HG03139 (cell line): Measurements from ENCODE around the gene STAT1.
"Not testable (repeated sequence)": the region's sequence is repeated elsewhere in the genome, so short reads cannot be mapped to it uniquely, and the experiment has no call there.

Source experiments
- ATAC-seq: cut with Tn5 transposase; IDR thresholded peaks from one replicate; pipeline ENCODE4 v1.9.1; 2021; ENCODE audit not compliant: unreplicated experiment

Gene STAT1

DNA sequence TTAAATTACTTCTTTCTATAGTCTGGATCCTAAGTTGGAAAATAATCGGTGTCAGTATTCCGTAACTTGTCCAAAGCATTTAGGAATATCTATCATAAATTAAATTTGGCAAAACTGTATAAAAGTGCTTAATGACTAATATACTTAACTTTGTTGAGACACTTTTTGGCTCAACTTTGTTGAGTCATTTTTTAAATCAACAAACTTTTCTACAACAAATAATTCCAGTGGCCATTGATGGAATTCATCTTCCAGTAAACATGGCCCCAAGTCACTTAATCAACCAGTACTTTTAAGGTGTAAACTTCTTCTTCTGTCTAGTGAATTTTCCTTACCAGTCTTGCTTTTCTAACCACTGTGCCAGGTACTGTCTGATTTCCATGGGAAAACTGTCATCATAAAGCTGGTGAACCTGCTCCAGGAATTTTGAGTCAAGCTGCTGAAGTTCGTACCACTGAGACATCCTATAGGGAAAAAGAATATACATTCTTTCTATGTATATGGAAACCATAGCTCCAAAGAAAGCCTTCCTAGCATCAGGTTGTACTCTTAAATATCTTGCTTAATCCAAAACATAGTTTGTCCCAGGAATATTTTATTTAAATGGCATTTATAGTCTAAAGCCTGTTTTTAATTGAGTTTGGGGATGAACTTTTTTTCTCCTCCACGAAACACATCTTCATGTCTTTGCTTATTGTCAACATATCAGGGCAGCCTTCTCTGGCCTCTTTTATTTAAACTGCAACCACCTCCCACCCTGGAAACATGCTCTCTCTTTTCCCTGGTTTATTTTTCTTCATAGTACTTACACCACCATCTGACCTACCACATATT, 4.2 kb downstream of the STAT1 start:
- no peak for ATAC-seq

DNA sequence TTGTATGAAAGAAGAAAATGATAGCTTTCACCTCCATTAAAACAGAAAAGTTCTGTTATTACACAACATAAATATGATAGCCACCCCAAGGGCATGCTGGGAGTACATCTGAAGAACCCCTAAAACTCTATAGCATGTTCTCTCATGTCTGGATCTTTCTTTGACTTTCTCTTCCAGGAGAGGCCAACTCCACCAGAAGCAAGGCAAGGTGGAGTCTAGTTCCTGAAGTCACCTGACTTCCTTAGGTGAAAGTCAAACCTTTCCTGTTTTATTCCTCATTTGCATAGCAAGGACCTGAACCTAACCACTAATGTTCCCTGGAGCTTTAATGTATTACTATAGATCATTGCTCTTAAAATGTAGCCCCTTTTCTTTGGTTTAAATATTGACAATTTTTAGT, 5.7 kb downstream of the STAT1 start:
- no peak for ATAC-seq

DNA sequence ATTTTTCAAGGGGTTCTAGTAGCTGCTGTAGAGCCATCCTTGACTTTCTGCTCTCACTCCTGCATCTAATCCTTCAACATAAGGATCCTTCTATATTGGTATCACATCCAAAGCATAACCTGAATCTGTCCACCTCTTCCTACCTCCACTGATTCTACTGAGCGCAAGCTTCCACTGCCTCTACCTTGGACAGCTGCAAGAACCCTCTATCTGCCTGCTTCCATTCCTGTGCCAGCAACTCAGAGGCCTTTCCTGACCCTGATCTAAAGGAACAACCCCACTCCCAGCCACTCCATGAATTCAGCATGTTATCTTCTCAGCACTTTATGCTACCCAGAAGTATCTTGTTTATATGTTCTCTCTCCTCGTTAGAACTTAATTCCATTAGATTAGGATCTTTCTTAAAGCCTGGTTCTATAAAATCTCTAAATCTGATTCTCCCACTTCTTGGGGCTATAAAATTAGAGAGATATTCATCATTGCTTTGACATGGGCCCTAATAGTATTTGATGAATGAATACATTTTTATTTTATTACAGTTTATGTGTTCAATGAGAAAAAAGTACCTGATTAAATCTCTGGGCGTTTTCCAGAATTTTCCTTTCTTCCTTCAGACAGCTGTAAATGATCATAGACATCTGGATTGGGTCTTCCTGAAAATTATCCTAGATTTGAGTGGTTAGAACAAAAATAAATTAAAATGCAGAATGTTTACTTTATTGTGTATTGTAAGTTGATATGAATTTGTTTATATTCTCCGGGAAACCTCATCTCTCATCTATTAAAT, 6.8 kb downstream of the STAT1 start:
- no peak for ATAC-seq

DNA sequence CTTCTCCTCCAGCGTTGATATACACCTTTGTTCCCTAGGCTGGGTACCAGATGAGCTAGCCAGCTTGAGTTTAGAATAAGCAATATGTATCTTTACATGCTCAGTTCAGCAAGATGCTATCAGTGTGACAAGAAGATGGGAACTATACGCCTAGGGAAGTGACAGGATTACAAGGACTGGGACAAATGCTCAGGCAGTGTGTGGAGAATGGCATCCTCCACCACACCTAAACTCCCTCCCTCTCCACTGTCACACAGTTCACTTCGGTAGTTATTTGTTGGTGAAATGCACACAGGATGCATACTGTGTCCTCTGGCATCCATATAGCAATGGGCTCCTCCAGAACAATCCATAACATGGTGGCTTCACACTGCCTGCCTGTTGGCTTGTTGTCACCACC, 7.7 kb downstream of the STAT1 start:
- ATAC-seq = no peak

DNA sequence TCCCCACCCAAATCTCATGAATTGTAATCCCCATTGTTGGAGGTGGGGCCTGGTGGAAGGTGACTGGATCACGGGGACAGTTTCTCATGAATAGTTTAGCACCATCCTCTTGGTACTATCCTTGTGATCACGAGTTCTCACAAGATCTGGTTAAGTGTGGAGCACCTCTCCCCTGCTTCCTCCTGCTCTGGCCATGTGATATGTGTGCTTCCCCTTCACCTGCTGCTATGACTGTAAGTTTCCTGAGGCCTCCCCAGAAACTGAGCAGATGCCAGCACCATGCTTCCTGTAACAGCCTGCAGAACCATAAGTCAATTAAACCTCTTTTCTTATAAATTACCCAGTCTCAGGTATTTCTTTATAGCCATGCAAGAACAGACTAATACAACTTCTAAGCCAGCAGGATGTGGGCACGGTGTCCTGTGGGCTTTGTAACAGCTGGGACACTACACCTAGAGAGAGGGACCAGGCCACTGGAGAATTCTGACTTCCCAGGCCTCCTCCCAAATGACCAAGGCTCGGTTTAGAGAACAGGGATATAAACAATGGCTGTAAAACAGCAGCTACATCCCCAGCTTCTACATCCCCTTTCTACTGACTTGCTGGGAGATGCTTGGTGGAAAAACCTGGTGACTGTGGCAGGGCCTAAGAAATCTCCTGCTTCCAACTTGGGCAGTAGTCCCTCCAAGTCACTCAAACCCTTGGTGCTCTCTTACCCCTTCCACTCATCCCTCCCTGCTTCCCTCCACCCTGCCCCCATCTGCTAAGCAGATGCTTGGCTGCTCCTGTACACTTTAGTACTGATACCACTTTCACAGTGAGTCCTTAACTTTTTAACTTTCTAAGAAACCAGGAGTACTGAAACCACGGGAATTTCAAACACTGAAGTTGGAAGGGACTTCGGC, 10.3 kb downstream of the STAT1 start:
- no peak for ATAC-seq

DNA sequence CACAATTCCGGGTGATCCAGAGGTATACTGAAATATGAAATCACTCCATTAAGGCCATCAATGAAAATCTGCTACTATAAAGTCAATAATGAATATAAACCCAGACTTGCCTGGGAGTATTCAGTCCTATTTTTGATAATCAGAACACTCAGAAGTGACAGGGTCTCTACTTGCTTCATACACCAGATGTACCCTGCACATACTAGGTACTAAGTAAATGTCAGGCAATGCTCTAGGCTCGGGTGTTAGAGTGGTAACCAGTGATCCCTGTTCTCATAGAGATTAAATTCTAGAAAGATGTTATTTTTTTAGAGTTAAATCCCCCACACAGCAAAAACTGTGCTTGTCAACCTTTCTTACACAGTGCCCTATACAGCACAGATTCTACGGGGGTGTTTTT, 12.3 kb downstream of the STAT1 start:
- no peak for ATAC-seq

DNA sequence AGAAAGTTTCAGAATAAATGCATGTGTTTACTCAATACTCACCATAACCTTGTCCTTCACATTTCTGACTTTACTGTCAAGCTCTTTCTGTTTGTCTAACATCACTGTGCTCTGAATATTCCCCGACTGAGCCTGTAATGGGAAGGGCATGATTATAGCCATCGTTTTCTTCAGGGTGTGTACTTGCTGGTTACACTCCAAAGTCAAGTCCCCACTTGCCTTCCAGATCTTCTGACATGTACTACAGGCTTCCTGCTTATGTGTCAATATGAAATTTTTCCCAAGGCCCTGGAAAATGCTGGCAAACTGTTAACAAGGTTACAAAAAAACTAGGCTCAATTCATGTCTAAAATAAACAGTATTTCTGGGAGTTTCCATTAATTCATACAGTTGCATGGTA, 12.9 kb downstream of the STAT1 start:
- no peak for ATAC-seq

DNA sequence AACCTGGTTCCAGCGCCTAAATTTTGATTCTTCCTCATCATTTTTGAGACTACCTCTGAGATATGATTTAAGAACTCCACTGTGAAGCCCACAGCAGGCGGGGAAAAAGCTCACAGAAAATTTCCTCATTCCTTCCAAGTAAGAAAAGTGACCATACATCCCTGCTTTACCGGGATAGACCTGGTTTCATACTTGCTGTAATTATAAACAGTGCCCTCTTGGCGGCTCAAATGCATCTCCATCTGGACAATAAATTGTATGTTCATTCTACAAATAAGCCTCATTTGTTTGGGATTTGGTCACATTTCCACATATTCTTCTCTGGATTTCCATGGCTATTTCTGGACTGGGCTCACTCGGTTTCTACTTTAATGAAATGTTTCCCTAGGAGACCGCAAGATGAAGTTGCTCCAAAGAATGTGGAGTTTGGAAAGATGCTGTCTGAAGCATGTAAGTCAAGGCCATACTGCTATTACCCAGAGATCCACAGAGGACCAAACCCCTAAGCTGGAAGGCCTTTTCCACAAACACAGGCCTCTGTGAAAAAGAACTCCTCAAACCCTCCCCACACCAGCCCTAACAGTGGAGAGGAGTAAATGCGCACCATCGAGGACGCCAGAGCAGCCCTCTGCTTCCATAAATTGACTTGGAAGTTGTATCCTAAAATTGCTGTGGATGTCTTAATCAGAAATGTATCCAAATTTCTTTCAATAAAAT, 13.9 kb downstream of the STAT1 start:
- ATAC-seq = no peak

DNA sequence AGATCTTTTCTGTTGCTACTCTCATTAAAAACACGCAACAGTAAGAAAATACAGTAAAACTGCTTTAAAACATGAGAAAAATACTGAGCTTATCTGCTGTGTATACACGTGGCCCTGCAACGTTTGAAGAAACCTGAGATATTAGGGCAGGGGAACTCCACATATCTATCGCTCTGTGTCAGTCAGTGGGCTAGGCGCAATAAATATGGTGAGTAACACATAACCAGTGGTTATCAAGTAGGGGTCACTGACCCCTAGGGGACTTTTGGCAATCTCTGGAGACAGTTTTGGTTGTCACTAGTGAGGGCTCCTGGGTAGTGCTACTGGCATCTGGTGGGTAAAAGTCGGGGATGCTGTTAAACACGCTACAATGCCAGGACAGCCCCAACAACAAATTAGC, 14.9 kb downstream of the STAT1 start:
- ATAC-seq = no peak

DNA sequence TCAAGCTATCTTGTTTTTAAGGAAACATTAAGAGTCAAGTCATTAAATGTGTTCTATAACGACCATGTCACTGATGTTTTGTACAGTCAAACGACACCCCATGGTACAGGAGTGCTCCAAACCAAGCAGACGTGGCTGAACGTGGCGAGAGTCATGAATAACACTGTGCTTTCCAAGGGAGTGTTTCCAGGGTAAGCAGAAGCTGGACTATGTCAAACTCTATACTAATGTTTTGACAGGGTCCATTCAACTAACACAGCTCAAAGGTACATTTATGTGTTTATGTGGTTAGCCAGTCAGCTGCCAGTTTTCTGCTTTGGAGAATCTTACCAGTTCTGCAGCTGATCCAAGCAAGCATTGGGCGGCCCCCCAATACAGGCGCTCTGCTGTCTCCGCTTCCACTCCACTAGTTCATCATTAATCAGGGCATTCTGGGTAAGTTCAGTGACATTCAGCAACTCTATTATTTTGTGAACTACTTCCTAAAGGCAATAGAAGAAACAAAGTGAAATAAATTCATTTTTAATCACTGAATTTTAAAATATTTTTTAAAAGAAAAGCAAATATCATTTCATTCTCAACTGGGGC, 16.4 kb downstream of the STAT1 start:
- no peak for ATAC-seq

DNA sequence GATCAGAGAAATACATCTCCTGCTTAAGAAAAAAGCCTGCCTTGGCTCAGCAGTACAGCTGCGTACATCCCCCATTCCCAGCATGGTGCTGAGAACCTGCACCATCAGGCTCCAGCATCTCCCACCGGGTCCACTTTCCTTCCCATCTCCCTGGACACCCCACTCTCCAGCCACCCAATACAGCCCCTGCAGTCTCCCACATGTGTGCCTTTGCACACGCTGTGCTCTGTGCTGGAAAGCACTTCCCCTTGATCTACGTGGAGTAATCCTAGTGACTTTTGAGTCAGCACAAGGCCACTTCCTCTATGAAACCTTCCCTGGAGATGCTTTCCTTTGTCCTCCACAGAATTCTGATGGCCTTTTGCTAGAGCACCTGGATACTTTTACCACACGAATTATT, 17.0 kb downstream of the STAT1 start:
- ATAC-seq = no peak

DNA sequence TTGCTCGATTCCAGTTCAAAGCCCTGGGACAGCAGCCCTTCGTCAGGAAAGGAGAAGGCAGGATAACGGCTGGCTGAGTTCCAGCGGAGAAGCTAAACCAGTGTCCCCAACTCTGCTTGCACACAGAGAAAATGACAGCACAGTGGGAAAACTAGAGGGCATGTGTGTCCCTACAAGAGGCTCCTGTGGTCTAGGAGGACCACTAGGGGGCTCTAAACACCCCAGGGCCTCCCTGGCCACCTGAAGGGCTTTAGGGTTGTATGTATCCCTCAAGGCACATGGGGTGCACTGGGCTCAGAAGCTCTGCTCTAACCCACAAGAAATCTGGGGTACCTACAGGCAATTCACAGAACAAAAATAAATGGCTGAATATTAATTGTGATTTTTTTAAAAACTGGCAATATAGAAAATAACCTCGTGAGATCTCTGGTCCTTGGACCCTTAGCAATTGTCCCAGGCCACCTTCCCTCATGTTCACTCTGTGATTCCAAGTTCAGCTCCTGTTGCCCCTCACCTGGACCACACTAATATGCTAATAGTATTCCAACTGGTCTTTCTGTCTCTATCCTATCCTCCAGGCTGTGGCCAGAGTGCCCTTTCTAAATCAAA, 17.5 kb downstream of the STAT1 start:
- ATAC-seq = no peak

DNA sequence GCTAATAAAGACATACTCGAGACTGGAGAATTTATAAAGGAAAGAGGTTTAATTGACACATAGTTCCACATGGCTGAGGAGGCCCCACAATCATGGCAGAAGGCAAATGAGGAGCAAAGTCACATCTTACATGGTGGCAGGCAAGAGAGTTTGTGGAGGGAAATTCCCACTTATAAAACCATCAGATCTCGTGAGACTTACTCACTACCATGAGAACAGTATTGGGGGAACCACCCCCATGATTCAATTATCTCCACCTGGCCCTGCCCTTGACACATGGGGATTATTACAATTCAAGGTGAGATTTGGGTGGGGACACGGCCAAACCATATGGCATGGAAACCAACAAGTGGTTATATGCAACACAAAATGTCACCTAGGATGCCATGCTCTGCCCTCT, 18.7 kb downstream of the STAT1 start:
- ATAC-seq = not testable (repeated sequence)

DNA sequence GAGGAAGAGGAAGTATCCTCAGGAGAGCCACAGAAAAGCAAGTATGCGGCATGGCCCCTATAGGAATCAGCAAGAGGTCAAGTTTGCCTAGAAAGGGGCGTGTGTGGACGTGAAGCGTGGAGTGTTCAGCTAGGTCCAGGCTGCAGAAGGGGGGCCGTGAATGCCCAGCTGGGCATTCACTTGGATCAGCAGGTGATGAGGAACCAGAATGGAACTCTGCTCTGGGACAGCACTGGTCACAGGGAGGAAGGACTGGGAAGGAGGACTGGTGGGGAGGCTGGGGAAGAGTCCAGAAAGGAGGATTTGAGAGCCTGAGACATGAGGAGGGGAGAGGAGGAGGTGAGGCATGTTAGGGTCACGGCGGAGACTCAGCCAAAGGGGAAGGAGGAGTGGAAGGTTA, 19.8 kb downstream of the STAT1 start:
- ATAC-seq = no peak

DNA sequence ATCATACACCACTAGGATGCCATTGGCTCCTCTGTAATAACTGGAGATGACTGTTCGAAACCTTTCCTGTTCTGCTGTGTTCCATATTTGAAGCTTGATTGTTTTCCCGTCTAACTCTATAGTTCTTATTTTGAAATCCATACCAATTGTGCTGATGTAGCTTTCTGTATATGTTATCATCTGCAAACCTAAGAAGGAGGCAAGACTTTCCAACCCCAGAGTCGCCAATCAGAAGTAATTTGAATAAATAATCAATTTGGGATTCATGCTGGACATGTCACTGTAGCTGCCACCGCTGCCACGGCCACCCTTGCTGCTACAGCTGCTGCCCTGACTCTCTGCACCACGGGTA, 20.7 kb downstream of the STAT1 start:
- ATAC-seq = no peak

DNA sequence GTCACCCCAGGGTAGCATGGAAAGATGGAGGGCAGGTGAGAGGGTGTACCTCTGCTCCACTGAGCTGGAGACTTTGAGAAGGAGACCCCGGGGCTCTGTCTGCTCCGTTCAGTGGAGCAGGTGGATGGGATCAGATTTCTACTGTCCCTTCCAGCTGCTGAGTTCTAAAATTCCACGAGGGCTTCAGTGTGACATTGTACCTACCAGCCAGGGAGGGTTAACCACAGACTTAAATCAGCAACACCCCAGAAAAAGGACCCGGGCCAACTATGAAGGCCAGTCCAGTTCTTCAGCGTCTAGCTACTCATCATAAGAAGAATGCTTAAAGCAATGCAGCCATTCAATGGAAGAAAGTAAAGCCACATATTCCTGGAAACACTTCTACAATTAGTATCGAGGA, 23.8 kb downstream of the STAT1 start:
- ATAC-seq = no peak

DNA sequence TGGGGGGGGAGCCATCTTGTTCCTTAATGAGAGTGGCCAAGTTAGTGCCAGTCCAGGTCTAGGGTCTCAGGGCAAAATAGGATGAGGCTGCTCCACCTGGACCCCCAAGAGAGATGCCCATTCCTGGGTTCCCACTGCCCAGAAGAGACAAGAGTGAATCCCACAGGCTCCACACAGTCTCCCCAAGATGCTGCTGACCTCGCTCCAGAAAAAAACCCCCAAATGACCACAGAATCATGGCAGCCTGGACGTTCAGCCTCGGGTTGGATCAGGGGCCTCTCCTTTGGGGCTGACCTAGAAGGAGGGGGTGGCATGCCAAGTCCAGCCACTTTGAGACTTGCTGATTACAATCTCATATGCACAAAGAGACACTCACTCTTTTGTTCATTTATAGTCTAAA, 25.1 kb downstream of the STAT1 start:
- no peak for ATAC-seq

DNA sequence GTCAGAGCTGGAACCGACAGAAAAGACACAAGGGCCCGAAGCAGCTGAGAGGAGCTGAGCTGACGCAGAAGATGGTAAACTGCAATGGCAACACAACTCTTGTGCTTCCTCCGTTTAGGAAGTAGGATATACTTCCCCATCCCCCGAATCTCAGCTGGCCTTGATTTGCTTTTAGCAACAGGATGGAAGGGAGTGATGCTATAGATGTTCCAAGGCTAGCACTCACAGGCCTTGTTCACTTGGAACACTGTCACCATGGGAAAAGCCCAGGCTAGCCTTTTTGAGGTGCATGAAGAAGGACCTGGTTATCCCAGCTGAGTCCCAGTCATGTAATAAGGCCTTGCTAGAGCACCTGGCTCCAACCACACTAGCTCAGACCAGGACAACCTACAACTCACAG, 26.0 kb downstream of the STAT1 start:
- ATAC-seq = no peak

DNA sequence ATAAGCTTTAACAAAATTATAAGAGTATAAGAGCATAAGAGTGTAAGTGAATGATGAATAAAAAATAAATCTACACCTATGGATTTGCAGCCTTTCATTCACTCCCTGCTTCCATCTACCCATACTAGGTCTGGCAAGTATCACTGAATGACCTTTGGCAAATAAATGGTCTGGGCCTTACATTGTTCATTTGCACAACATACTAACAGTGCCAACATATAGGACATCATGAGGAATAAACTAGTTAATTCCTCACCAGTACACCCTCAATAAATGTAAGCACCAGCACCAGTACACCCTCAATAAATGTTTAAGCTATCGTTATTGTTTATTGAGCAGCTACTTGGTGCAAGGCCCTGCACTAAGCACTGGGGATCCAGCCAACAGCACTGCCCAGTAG, 26.9 kb downstream of the STAT1 start:
- no peak for ATAC-seq
